ENCODE measurements around the gene VPS26C. TPM values are rescaled to one million over a fixed set of nuclear protein-coding genes. Genes with fewer than 3 reads are reported as not detected.

Gene VPS26C
- total and polyA plus RNA-seq, 4 donors, result 32.4 to 61.6 (median 42.2) TPM

DNA sequence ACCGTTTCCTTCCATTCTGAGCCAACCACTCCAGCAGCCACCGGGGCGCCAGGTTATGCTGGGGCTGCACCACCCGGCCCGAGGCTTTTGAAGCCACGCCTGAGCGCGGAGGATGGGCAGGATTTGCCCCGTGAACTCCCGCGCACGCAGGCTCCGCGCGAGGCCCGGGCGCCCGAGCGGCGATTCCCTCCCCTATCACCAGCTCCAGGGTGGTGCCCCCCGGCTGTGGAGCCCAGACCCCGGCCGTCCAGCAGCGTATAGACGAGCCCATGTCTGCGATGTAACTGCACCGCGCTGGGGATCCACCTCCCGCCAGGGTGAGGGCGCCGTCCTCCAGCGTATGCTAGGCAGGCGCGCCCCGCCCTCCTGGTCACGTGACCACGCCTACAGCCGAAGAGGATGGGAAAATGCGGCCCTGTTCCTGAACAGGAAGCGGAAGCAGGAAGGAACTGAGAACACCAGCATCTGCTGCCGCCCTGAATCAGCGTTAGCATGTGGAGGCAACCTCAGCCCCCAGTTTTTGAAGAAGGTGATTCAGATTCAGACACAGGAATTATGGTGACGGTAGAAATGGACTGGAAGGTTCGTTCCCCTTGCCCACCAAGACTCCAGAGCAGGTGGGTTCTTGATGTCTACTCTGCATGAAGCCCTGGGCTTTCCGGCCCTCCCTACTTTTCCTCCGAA, 46.0 kb downstream of the VPS26C start:
- ATAC-seq (ENCODE audit: low FRiP score) (peak; percentile 97), DNase-seq (peak; percentile 97 to 98)
- Histone ChIP-seq H3K9me3 (ENCODE audit: control insufficient read depth, low read length) (no peaks in the 10 kb centered on the region), H3K36me3 (ENCODE audit: control insufficient read depth in 1 of 2, insufficient read depth in 2 of 2, low read length in 1 of 2) (peaks cover 0 to 3% of the 10 kb centered on the region in 2 donors), H3K4me3 (ENCODE audit: low read length in 2 of 2) (peak overlapping the region; percentile 38 to 77), H3K4me1 (ENCODE audit: control insufficient read depth in 1 of 2, insufficient read depth in 2 of 2, low read length in 2 of 2) (no peaks in the 10 kb centered on the region), H3K27me3 (ENCODE audit: control insufficient read depth in 1 of 2, insufficient read depth in 2 of 2, low read length in 1 of 2) (no peaks in the 10 kb centered on the region), H3K27ac (ENCODE audit: low read depth in 1 of 2, low read length in 2 of 2) (peak overlapping the region in 1 of 2 donors; percentile 64)
- intact Hi-C loops (cut with DNase I), result loop anchor here in 1 of 2 donors (5.0 kb wide), 1 partner anchor 146 kb away; the partner anchor contains the start of gene DYRK1A
- WGBS, 2 donors, result 5% methylated on average over 46 of the region's 46 CpGs

DNA sequence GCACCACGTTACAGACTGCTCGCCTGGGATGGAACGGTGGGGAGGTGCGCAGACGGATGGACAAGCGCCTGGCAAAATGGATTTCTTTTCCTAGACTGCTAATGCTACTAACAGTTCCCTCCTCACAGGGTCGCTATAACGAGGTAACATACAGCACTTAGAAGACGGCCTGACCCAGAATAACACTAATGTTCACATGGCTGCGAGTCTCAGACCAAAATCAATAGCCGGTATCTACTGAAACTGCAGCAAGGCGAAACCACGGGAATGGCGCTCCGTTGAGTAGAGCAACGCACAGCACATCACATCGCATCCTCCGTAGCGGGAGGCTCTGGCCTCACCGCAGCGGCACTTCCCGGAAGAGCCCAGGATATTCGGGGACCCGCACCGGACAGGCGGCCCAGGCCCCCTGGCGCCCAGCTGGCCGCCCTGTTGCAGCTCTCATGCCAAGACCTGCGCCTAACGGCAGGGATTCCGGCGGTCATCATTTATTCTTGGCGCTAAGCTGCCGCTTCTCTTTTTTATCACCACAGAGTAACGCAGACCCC, 46.6 kb downstream of the VPS26C start:
- Histone ChIP-seq H3K27me3 (ENCODE audit: control insufficient read depth in 1 of 2, insufficient read depth in 2 of 2, low read length in 1 of 2) (no peaks in the 10 kb centered on the region), H3K27ac (ENCODE audit: low read depth in 1 of 2, low read length in 2 of 2) (peak overlapping the region in 1 of 2 donors; percentile 55), H3K4me1 (ENCODE audit: control insufficient read depth in 1 of 2, insufficient read depth in 2 of 2, low read length in 2 of 2) (no peaks in the 10 kb centered on the region), H3K4me3 (ENCODE audit: low read length in 2 of 2) (peak overlapping the region; percentile 38 to 77), H3K36me3 (ENCODE audit: control insufficient read depth in 1 of 2, insufficient read depth in 2 of 2, low read length in 1 of 2) (peaks cover 0 to 2% of the 10 kb centered on the region in 2 donors), H3K9me3 (ENCODE audit: control insufficient read depth, low read length) (no peaks in the 10 kb centered on the region)
- WGBS, 2 donors, result 2 to 3% methylated on average over 35 of the region's 35 CpGs
- ATAC-seq (ENCODE audit: low FRiP score), result peak; percentile 68
- no peak for DNase-seq
- intact Hi-C loops (cut with DNase I), result loop anchor here in 1 of 2 donors (5.0 kb wide), 1 partner anchor 147 kb away; the partner anchor contains the start of gene DYRK1A

- Histone ChIP-seq H3K36me3 (ENCODE audit: control insufficient read depth in 1 of 2, insufficient read depth in 2 of 2, low read length in 1 of 2) (peaks cover 0 to 1% of the 10 kb centered on the region in 2 donors), H3K4me3 (ENCODE audit: low read length in 2 of 2) (peak overlapping the region in 1 of 2 donors; percentile 77), H3K27ac (ENCODE audit: low read depth in 1 of 2, low read length in 2 of 2) (no peak overlapping the region), H3K27me3 (ENCODE audit: control insufficient read depth in 1 of 2, insufficient read depth in 2 of 2, low read length in 1 of 2) (no peaks in the 10 kb centered on the region), H3K4me1 (ENCODE audit: control insufficient read depth in 1 of 2, insufficient read depth in 2 of 2, low read length in 2 of 2) (no peaks in the 10 kb centered on the region), H3K9me3 (ENCODE audit: control insufficient read depth, low read length) (no peaks in the 10 kb centered on the region)
- 45 to 51% methylated on average over 13 of the region's 13 CpGs for WGBS, 2 donors
- intact Hi-C loops (cut with DNase I), result loop anchor here in 1 of 2 donors (5.0 kb wide), 1 partner anchor 147 kb away; the partner anchor contains the start of gene DYRK1A
- DNase-seq, result no peak
- no peak for ATAC-seq (ENCODE audit: low FRiP score)
Measured at GRCh38 chr21:37219761-37220432, 47.2 kb downstream of the VPS26C start.

- intact Hi-C loops (cut with DNase I), result no loop called here
- Histone ChIP-seq H3K4me3 (ENCODE audit: low read length in 2 of 2) (no peak overlapping the region), H3K4me1 (ENCODE audit: control insufficient read depth in 1 of 2, insufficient read depth in 2 of 2, low read length in 2 of 2) (no peaks in the 10 kb centered on the region), H3K27ac (ENCODE audit: low read depth in 1 of 2, low read length in 2 of 2) (no peak overlapping the region), H3K36me3 (ENCODE audit: control insufficient read depth in 1 of 2, insufficient read depth in 2 of 2, low read length in 1 of 2) (no peaks in the 10 kb centered on the region), H3K9me3 (ENCODE audit: control insufficient read depth, low read length) (no peaks in the 10 kb centered on the region), H3K27me3 (ENCODE audit: control insufficient read depth in 1 of 2, insufficient read depth in 2 of 2, low read length in 1 of 2) (no peaks in the 10 kb centered on the region)
- ATAC-seq (ENCODE audit: low FRiP score), result no peak
- DNase-seq, result no peak
- 90 to 93% methylated on average over 9 of the region's 9 CpGs for WGBS, 2 donors
Measured at GRCh38 chr21:37214952-37215351, 52.2 kb downstream of the VPS26C start.

GRCh38 chr21:37210799-37211198, 56.3 kb downstream of the VPS26C start:
- H3K9me3 ChIP-seq (ENCODE audit: control insufficient read depth, low read length), result no peaks in the 10 kb centered on the region
- H3K4me3 ChIP-seq (ENCODE audit: low read length in 2 of 2), result no peak overlapping the region
- no peaks in the 10 kb centered on the region for H3K27me3 ChIP-seq (ENCODE audit: control insufficient read depth in 1 of 2, insufficient read depth in 2 of 2, low read length in 1 of 2)
- DNase-seq, result no peak
- 98 to 100% methylated on average over 1 of the region's 1 CpG for WGBS, 2 donors
- no peak for ATAC-seq (ENCODE audit: low FRiP score)
- H3K27ac ChIP-seq (ENCODE audit: low read depth in 1 of 2, low read length in 2 of 2), result no peak overlapping the region
- H3K36me3 ChIP-seq (ENCODE audit: control insufficient read depth in 1 of 2, insufficient read depth in 2 of 2, low read length in 1 of 2), result no peaks in the 10 kb centered on the region
- peaks cover 6 to 9% of the 10 kb centered on the region in 2 donors for H3K4me1 ChIP-seq (ENCODE audit: control insufficient read depth in 1 of 2, insufficient read depth in 2 of 2, low read length in 2 of 2)
- intact Hi-C loops (cut with DNase I), result no loop called here

GRCh38 chr21:37210130-37210529, 57.0 kb downstream of the VPS26C start:
- 95% methylated on average over 7 of the region's 7 CpGs for WGBS, 2 donors

DNA sequence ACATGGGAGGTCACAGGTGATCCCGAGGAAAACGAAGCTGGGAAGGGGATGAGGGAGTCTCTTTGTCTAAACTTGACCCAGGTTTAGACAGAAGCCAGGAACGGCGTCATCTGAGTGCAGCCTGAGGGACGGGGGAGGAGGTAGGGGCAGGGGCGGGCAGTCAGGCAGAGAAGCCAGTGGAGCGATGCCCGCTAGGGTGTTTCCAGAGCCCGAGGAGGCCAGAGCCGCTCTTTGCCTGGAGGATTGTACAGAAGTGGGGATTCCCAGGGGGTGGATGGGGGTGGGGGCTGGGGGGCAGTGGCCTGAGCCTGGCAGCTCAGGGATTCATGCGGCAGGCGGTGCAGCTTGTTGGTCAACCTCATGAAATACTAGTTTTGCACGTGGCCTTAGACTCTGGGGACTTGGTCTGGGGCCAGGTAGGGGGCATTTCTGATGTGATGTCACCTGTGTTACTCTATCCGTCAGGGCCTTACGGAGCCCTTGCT, 58.4 kb downstream of the VPS26C start:
- Histone ChIP-seq H3K4me1 (ENCODE audit: control insufficient read depth in 1 of 2, insufficient read depth in 2 of 2, low read length in 2 of 2) (peaks cover 6 to 9% of the 10 kb centered on the region in 2 donors), H3K27me3 (ENCODE audit: control insufficient read depth in 1 of 2, insufficient read depth in 2 of 2, low read length in 1 of 2) (no peaks in the 10 kb centered on the region), H3K9me3 (ENCODE audit: control insufficient read depth, low read length) (no peaks in the 10 kb centered on the region), H3K4me3 (ENCODE audit: low read length in 2 of 2) (no peak overlapping the region), H3K36me3 (ENCODE audit: control insufficient read depth in 1 of 2, insufficient read depth in 2 of 2, low read length in 1 of 2) (no peaks in the 10 kb centered on the region), H3K27ac (ENCODE audit: low read depth in 1 of 2, low read length in 2 of 2) (peak overlapping the region in 1 of 2 donors; percentile 97)
- 69 to 70% methylated on average over 13 to 15 of the region's 15 CpGs for WGBS, 2 donors
- DNase-seq, result no peak
- intact Hi-C loops (cut with DNase I), result no loop called here
- no peak for ATAC-seq (ENCODE audit: low FRiP score)

More at GRCh38 chr21:37210130-37210529, 57.0 kb downstream of the VPS26C start:
- Histone ChIP-seq H3K27me3 (ENCODE audit: control insufficient read depth in 1 of 2, insufficient read depth in 2 of 2, low read length in 1 of 2) (no peaks in the 10 kb centered on the region), H3K27ac (ENCODE audit: low read depth in 1 of 2, low read length in 2 of 2) (no peak overlapping the region), H3K4me1 (ENCODE audit: control insufficient read depth in 1 of 2, insufficient read depth in 2 of 2, low read length in 2 of 2) (peaks cover 6 to 9% of the 10 kb centered on the region in 2 donors), H3K36me3 (ENCODE audit: control insufficient read depth in 1 of 2, insufficient read depth in 2 of 2, low read length in 1 of 2) (no peaks in the 10 kb centered on the region), H3K4me3 (ENCODE audit: low read length in 2 of 2) (no peak overlapping the region), H3K9me3 (ENCODE audit: control insufficient read depth, low read length) (no peaks in the 10 kb centered on the region)
- no peak for ATAC-seq (ENCODE audit: low FRiP score)
- intact Hi-C loops (cut with DNase I), result no loop called here
- no peak for DNase-seq

- H3K9me3 ChIP-seq (ENCODE audit: control insufficient read depth, low read length), result no peaks in the 10 kb centered on the region
- peak; percentile 91 to 92 for DNase-seq
- no peaks in the 10 kb centered on the region for H3K27me3 ChIP-seq (ENCODE audit: control insufficient read depth in 1 of 2, insufficient read depth in 2 of 2, low read length in 1 of 2)
- H3K4me3 ChIP-seq (ENCODE audit: low read length in 2 of 2), result no peak overlapping the region
- peak; percentile 91 for ATAC-seq (ENCODE audit: low FRiP score)
- intact Hi-C loops (cut with DNase I), result no loop called here
- peaks cover 6 to 9% of the 10 kb centered on the region in 2 donors for H3K4me1 ChIP-seq (ENCODE audit: control insufficient read depth in 1 of 2, insufficient read depth in 2 of 2, low read length in 2 of 2)
- no peaks in the 10 kb centered on the region for H3K36me3 ChIP-seq (ENCODE audit: control insufficient read depth in 1 of 2, insufficient read depth in 2 of 2, low read length in 1 of 2)
- peak overlapping the region in 1 of 2 donors; percentile 97 for H3K27ac ChIP-seq (ENCODE audit: low read depth in 1 of 2, low read length in 2 of 2)
- 13 to 15% methylated on average over 15 of the region's 15 CpGs for WGBS, 2 donors
Measured at GRCh38 chr21:37208056-37208721, 58.9 kb downstream of the VPS26C start.
